Muscle layer of duodenum (tissue), 2 donors: ENCODE results near the gene RPS27.
"Not testable (repeated sequence)": the region's sequence is repeated elsewhere in the genome, so short reads cannot be mapped to it uniquely, and the experiment has no call there.

Experiments
- H3K27ac ChIP-seq: one replicate; pipeline ENCODE4 v1.7.0; 2013; ENCODE audit warnings: mild to moderate bottlenecking, low read length
- H3K27me3 ChIP-seq: one replicate; pipeline ENCODE4 v1.7.0; 2013; ENCODE audit warnings: low read depth, mild to moderate bottlenecking, control low read depth, low read length
- H3K36me3 ChIP-seq, 2 donors: one replicate each; pipeline ENCODE4 v1.7.0; 2013; ENCODE audit warnings: low read length in 2 of 2, control low read depth in 1 of 2, mild to moderate bottlenecking in 1 of 2; ENCODE audit not compliant: insufficient read depth in 2 of 2, control insufficient read depth in 1 of 2
- H3K4me1 ChIP-seq, 2 donors: one replicate each; pipeline ENCODE4 v1.7.0; 2013; ENCODE audit warnings: low read length in 2 of 2, mild to moderate bottlenecking in 2 of 2, control low read depth in 1 of 2, moderate library complexity in 1 of 2; ENCODE audit not compliant: insufficient read depth in 2 of 2, control insufficient read depth in 1 of 2
- H3K4me3 ChIP-seq, 2 donors: one replicate each; pipeline ENCODE4 v1.7.0; 2013; ENCODE audit warnings: low read length in 2 of 2, low read depth in 1 of 2, mild to moderate bottlenecking in 1 of 2
- H3K9me3 ChIP-seq, 2 donors: one replicate each; pipeline ENCODE4 v1.7.0; 2013; ENCODE audit warnings: low read length in 2 of 2, control low read depth in 1 of 2, mild to moderate bottlenecking in 1 of 2; ENCODE audit not compliant: control insufficient read depth in 1 of 2
- donor health status: healthy.

Gene RPS27

GRCh38 chr1:153976819-153977249, 13.7 kb upstream of the RPS27 start:
- H3K4me3 ChIP-seq, result peak overlapping the region; percentile 90 to 92
- H3K9me3 ChIP-seq, result no peaks in the 10 kb centered on the region
- H3K4me1 ChIP-seq, result peaks cover 12 to 24% of the 10 kb centered on the region in 2 donors
- peaks cover 26% of the 10 kb centered on the region in 2 donors for H3K36me3 ChIP-seq
- no peaks in the 10 kb centered on the region for H3K27me3 ChIP-seq
- H3K27ac ChIP-seq, result peak overlapping the region; percentile 90

GRCh38 chr1:153977250-153978240, 13.0 kb upstream of the RPS27 start, which contains the start of gene JTB:
JTB (minus strand) TSS chr1:153977674; CDS start chr1:153977252, 422 bp downstream.
- peak within 1 kb of the TSS; percentile 90 to 92 for H3K4me3 ChIP-seq
- H3K36me3 ChIP-seq, result peaks cover 26 to 30% of the 10 kb centered on the region in 2 donors
- no peaks in the 10 kb centered on the region for H3K27me3 ChIP-seq

GRCh38 chr1:153978274-153978909, 12.2 kb upstream of the RPS27 start:
- H3K27me3 ChIP-seq, result no peaks in the 10 kb centered on the region
- H3K4me1 ChIP-seq, result peaks cover 12 to 24% of the 10 kb centered on the region in 2 donors
- peak overlapping the region; percentile 90 for H3K27ac ChIP-seq
- H3K4me3 ChIP-seq, result peak overlapping the region; percentile 90 to 92
- no peaks in the 10 kb centered on the region for H3K9me3 ChIP-seq
- peaks cover 21 to 29% of the 10 kb centered on the region in 2 donors for H3K36me3 ChIP-seq

More at GRCh38 chr1:153977250-153978240, 13.0 kb upstream of the RPS27 start, which contains the start of gene JTB:
- Histone ChIP-seq H3K4me1 (peaks cover 12 to 24% of the 10 kb centered on the region in 2 donors), H3K9me3 (no peaks in the 10 kb centered on the region), H3K27ac (peak within 1 kb of the TSS; percentile 90)

- not testable (repeated sequence) for H3K4me3 ChIP-seq, H3K27me3 ChIP-seq, H3K9me3 ChIP-seq, H3K27ac ChIP-seq
- Histone ChIP-seq H3K36me3 (peaks cover 14 to 23% of the 10 kb centered on the region in 2 donors), H3K4me1 (peaks cover 12 to 26% of the 10 kb centered on the region in 2 donors)
Measured at GRCh38 chr1:153979091-153979490, 11.5 kb upstream of the RPS27 start.

- H3K27ac ChIP-seq, H3K4me3 ChIP-seq, H3K9me3 ChIP-seq, H3K27me3 ChIP-seq: not testable (repeated sequence)
- Histone ChIP-seq H3K4me1 (peaks cover 10 to 28% of the 10 kb centered on the region in 2 donors), H3K36me3 (peaks cover 4 to 18% of the 10 kb centered on the region in 2 donors)
Measured at GRCh38 chr1:153981735-153982134, 8.8 kb upstream of the RPS27 start.

- no peaks in the 10 kb centered on the region for H3K27me3 ChIP-seq
- peaks cover 10 to 20% of the 10 kb centered on the region in 2 donors for H3K4me1 ChIP-seq
- H3K27ac ChIP-seq, result peak overlapping the region; percentile 96
- peak overlapping the region; percentile 72 to 88 for H3K4me3 ChIP-seq
- H3K36me3 ChIP-seq, result peaks cover 4 to 18% of the 10 kb centered on the region in 2 donors
- no peaks in the 10 kb centered on the region for H3K9me3 ChIP-seq
Measured at GRCh38 chr1:153984123-153984894, 6.3 kb upstream of the RPS27 start.

- Histone ChIP-seq H3K27ac (peak overlapping the region; percentile 96), H3K27me3 (no peaks in the 10 kb centered on the region), H3K4me3 (peak overlapping the region; percentile 72 to 88), H3K4me1 (peaks cover 10 to 20% of the 10 kb centered on the region in 2 donors), H3K9me3 (no peaks in the 10 kb centered on the region), H3K36me3 (peaks cover 4 to 18% of the 10 kb centered on the region in 2 donors)
Measured at GRCh38 chr1:153985341-153985912, 5.1 kb upstream of the RPS27 start.

GRCh38 chr1:153985941-153986761, 4.4 kb upstream of the RPS27 start, which contains the start of gene RAB13:
RAB13 (minus strand) TSS chr1:153986339; CDS start chr1:153986236, 103 bp downstream.
- Histone ChIP-seq H3K36me3 (peaks cover 3 to 18% of the 10 kb centered on the region in 2 donors), H3K4me1 (peaks cover 10 to 20% of the 10 kb centered on the region in 2 donors), H3K9me3 (no peaks in the 10 kb centered on the region), H3K4me3 (peak within 1 kb of the TSS; percentile 72 to 88), H3K27ac (peak within 1 kb of the TSS; percentile 96), H3K27me3 (no peaks in the 10 kb centered on the region)

- Histone ChIP-seq H3K4me3 (no peak overlapping the region), H3K4me1 (peaks cover 22 to 34% of the 10 kb centered on the region in 2 donors), H3K27me3 (no peaks in the 10 kb centered on the region), H3K36me3 (peaks cover 10 to 20% of the 10 kb centered on the region in 2 donors), H3K9me3 (no peaks in the 10 kb centered on the region), H3K27ac (no peak overlapping the region)
Measured at GRCh38 chr1:153987621-153988020, 2.9 kb upstream of the RPS27 start.
